ENCODE measurements around the gene WIPI1.

DNA sequence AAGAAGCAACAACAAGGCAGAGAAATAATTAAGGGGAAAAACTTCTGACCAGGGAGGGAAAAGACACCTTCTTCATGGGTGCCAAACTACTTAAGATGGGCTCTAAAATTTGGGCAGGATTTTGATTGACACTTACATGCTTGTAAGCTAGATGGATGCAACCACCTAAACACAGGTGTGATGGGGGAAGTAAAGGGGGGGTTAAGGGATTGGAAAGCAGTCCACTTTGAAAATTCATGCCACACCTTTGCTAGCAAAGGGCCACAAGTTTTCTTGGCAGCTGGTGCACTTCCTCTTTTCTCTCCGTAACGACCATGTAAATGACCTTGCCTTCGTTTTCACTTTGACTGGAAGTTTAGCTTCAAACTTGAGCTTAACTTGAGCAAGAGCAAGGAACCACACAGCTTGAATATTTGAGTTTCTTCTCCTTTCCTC, 40.6 kb upstream of the WIPI1 start:
- TF ChIP-seq BHLHE40 (IDR thresholded peaks at IDR 0.05; ENCODE audit: borderline replicate concordance) (no peak), SP1 (IDR thresholded peaks at IDR 0.05) (no peak), ZNF384 (IDR thresholded peaks at IDR 0.05) (no peak), TARDBP (IDR thresholded peaks at IDR 0.05) (no peak), NFRKB (IDR thresholded peaks at IDR 0.05) (no peak), FOXK2 (IDR thresholded peaks at IDR 0.05) (no peak), LEF1 (IDR thresholded peaks at IDR 0.05; ENCODE audit: borderline replicate concordance) (no peak), FOXA1 (IDR thresholded peaks at IDR 0.05) (no peak), L3MBTL2 (conservative IDR thresholded peaks at IDR 0.05) (no peak), ARNT (IDR thresholded peaks at IDR 0.05) (no peak), SUZ12 (IDR thresholded peaks at IDR 0.05) (no peak), FOXM1 (IDR thresholded peaks at IDR 0.05; ENCODE audit: borderline replicate concordance) (no peak)

All from HEK293T (cell line).